Measurements from ENCODE around the gene PAPPA. TPM values are rescaled to one million over a fixed set of nuclear protein-coding genes. Genes with fewer than 3 reads are reported as not detected.

The PAPPA gene
- 10 to 100 TPM in 1 of 2 donors, 1 to 10 TPM in 1; 7.4 to 17.4 TPM for total RNA-seq

GRCh38 chr9:116153765-116154333 lies at the start of gene PAPPA:
Gene PAPPA (plus strand): TSS chr9:116153791. CDS start chr9:116154173, 382 bp downstream.
- no peaks in the 10 kb centered on the region for H3K27me3 ChIP-seq (replicated peaks; ENCODE audit: insufficient read depth)
- peak within 1 kb of the TSS; percentile 84 to 86 for H3K27ac ChIP-seq
- no peak for TF ChIP-seq CTCF (IDR thresholded peaks at IDR 0.05)
- no peak for ATAC-seq (ENCODE audit: insufficient number of reproducible peaks, low FRiP score, low read depth)
- H3K4me1 ChIP-seq (ENCODE audit: control insufficient read depth in 1 of 2, low read depth in 2 of 2), result peaks cover 0 to 27% of the 10 kb centered on the region in 2 donors
- no peak for DNase-seq (ENCODE audit: low spot score)
- H3K9me3 ChIP-seq, result no peaks in the 10 kb centered on the region
- H3K36me3 ChIP-seq, result no peaks in the 10 kb centered on the region
- H3K4me3 ChIP-seq, result peak within 1 kb of the TSS; percentile 81

- no peak for DNase-seq (ENCODE audit: low spot score)
- H3K4me3 ChIP-seq, result no peak overlapping the region
- no peaks in the 10 kb centered on the region for H3K36me3 ChIP-seq
- H3K27me3 ChIP-seq (replicated peaks; ENCODE audit: insufficient read depth), result no peaks in the 10 kb centered on the region
- no peaks in the 10 kb centered on the region for H3K9me3 ChIP-seq
- ATAC-seq (ENCODE audit: insufficient number of reproducible peaks, low FRiP score, low read depth), result no peak
- no peak for TF ChIP-seq CTCF (IDR thresholded peaks at IDR 0.05)
- H3K27ac ChIP-seq, result no peak overlapping the region
- H3K4me1 ChIP-seq (ENCODE audit: control insufficient read depth in 1 of 2, low read depth in 2 of 2), result no peaks in the 10 kb centered on the region
Measured at GRCh38 chr9:116103976-116104820, 49.4 kb upstream of the PAPPA start.

GRCh38 chr9:116112236-116112635 lies 41.4 kb upstream of the PAPPA start:
- ATAC-seq (ENCODE audit: insufficient number of reproducible peaks, low FRiP score, low read depth), result no peak
- no peak for TF ChIP-seq CTCF (IDR thresholded peaks at IDR 0.05)
- H3K27me3 ChIP-seq (replicated peaks; ENCODE audit: insufficient read depth), result no peaks in the 10 kb centered on the region
- no peak overlapping the region for H3K4me3 ChIP-seq
- DNase-seq (ENCODE audit: low spot score), result no peak
- no peaks in the 10 kb centered on the region for H3K9me3 ChIP-seq
- H3K4me1 ChIP-seq (ENCODE audit: control insufficient read depth in 1 of 2, low read depth in 2 of 2), result no peaks in the 10 kb centered on the region
- H3K27ac ChIP-seq, result no peak overlapping the region
- H3K36me3 ChIP-seq, result no peaks in the 10 kb centered on the region

- ATAC-seq (ENCODE audit: insufficient number of reproducible peaks, low FRiP score, low read depth), result peak; percentile 20
- H3K27ac ChIP-seq, result no peak overlapping the region
- H3K27me3 ChIP-seq (replicated peaks; ENCODE audit: insufficient read depth), result no peaks in the 10 kb centered on the region
- no peaks in the 10 kb centered on the region for H3K36me3 ChIP-seq
- no peak overlapping the region for H3K4me3 ChIP-seq
- DNase-seq (ENCODE audit: low spot score), result no peak
- no peaks in the 10 kb centered on the region for H3K9me3 ChIP-seq
- H3K4me1 ChIP-seq (ENCODE audit: control insufficient read depth in 1 of 2, low read depth in 2 of 2), result no peaks in the 10 kb centered on the region
- TF ChIP-seq CTCF (IDR thresholded peaks at IDR 0.05), result no peak
Measured at GRCh38 chr9:116115761-116116353, 37.7 kb upstream of the PAPPA start.

GRCh38 chr9:116116393-116116792 lies 37.2 kb upstream of the PAPPA start:
- Histone ChIP-seq H3K9me3 (no peaks in the 10 kb centered on the region), H3K36me3 (no peaks in the 10 kb centered on the region), H3K4me3 (no peak overlapping the region), H3K27me3 (replicated peaks; ENCODE audit: insufficient read depth) (no peaks in the 10 kb centered on the region), H3K27ac (no peak overlapping the region), H3K4me1 (ENCODE audit: control insufficient read depth in 1 of 2, low read depth in 2 of 2) (no peaks in the 10 kb centered on the region)
- DNase-seq (ENCODE audit: low spot score) (no peak), ATAC-seq (ENCODE audit: insufficient number of reproducible peaks, low FRiP score, low read depth) (no peak)
- no peak for TF ChIP-seq CTCF (IDR thresholded peaks at IDR 0.05)

Data from thoracic aorta (tissue), 2 donors.